Effector memory CD4-positive, alpha-beta T cell (primary cell): Measurements from ENCODE around the gene APLP2.

Experiments used
- DNase-seq, 3 donors: peaks; one replicate each; pipeline ENCODE4 v3.0.0-alpha.2; 2020
- H3K27ac ChIP-seq: 2 replicates; pipeline ENCODE4 v1.7.0; 2013; ENCODE audit warnings: mild to moderate bottlenecking, low read length, moderate library complexity; ENCODE audit not compliant: insufficient read depth, poor library complexity, severe bottlenecking
- H3K27me3 ChIP-seq: replicated peaks from 2 replicates; pipeline ENCODE4 v1.7.0; 2013; ENCODE audit warnings: mild to moderate bottlenecking, low read length; ENCODE audit not compliant: insufficient read depth, control insufficient read depth, poor library complexity, severe bottlenecking
- H3K36me3 ChIP-seq: 2 replicates; pipeline ENCODE4 v1.7.0; 2013; ENCODE audit warnings: mild to moderate bottlenecking, low read length, moderate library complexity; ENCODE audit not compliant: control insufficient read depth, insufficient read depth
- H3K4me1 ChIP-seq: 2 replicates; pipeline ENCODE4 v1.7.0; 2013; ENCODE audit warnings: low read length, mild to moderate bottlenecking; ENCODE audit not compliant: control insufficient read depth, insufficient read depth, poor library complexity, severe bottlenecking
- H3K4me3 ChIP-seq: 2 replicates; pipeline ENCODE4 v1.7.0; 2013; ENCODE audit warnings: low read length, low read depth, mild to moderate bottlenecking; ENCODE audit not compliant: insufficient read depth, poor library complexity, severe bottlenecking
- H3K9me3 ChIP-seq: 2 replicates; pipeline ENCODE4 v1.7.0; 2013; ENCODE audit warnings: mild to moderate bottlenecking, low read length, moderate library complexity; ENCODE audit not compliant: control insufficient read depth

The APLP2 gene

GRCh38 chr11:130052567-130052966 lies 17.1 kb upstream of the APLP2 start:
- Histone ChIP-seq H3K9me3 (no peaks in the 10 kb centered on the region), H3K27ac (no peak overlapping the region), H3K4me3 (no peak overlapping the region), H3K4me1 (no peaks in the 10 kb centered on the region), H3K36me3 (no peaks in the 10 kb centered on the region), H3K27me3 (no peaks in the 10 kb centered on the region)
- DNase-seq, result no peak

- Histone ChIP-seq H3K27me3 (no peaks in the 10 kb centered on the region), H3K4me1 (no peaks in the 10 kb centered on the region), H3K27ac (no peak overlapping the region), H3K9me3 (no peaks in the 10 kb centered on the region), H3K36me3 (no peaks in the 10 kb centered on the region), H3K4me3 (no peak overlapping the region)
- DNase-seq, result no peak
Observed at GRCh38 chr11:130054966-130055365, 14.7 kb upstream of the APLP2 start.

GRCh38 chr11:130055617-130056016 lies 14.1 kb upstream of the APLP2 start:
- Histone ChIP-seq H3K36me3 (no peaks in the 10 kb centered on the region), H3K27me3 (no peaks in the 10 kb centered on the region), H3K27ac (no peak overlapping the region), H3K4me3 (no peak overlapping the region), H3K9me3 (no peaks in the 10 kb centered on the region), H3K4me1 (no peaks in the 10 kb centered on the region)
- no peak for DNase-seq

GRCh38 chr11:130061017-130061416 lies 8.7 kb upstream of the APLP2 start:
- no peaks in the 10 kb centered on the region for H3K4me1 ChIP-seq
- no peak overlapping the region for H3K27ac ChIP-seq
- H3K27me3 ChIP-seq, result no peaks in the 10 kb centered on the region
- DNase-seq, result no peak
- H3K4me3 ChIP-seq, result no peak overlapping the region
- no peaks in the 10 kb centered on the region for H3K36me3 ChIP-seq
- H3K9me3 ChIP-seq, result no peaks in the 10 kb centered on the region

GRCh38 chr11:130062026-130062425 lies 7.7 kb upstream of the APLP2 start:
- no peaks in the 10 kb centered on the region for H3K36me3 ChIP-seq
- H3K4me1 ChIP-seq, result no peaks in the 10 kb centered on the region
- DNase-seq, result no peak
- no peaks in the 10 kb centered on the region for H3K27me3 ChIP-seq
- H3K9me3 ChIP-seq, result no peaks in the 10 kb centered on the region
- no peak overlapping the region for H3K27ac ChIP-seq
- H3K4me3 ChIP-seq, result no peak overlapping the region

- Histone ChIP-seq H3K4me1 (peaks cover under 1% of the 10 kb centered on the region), H3K9me3 (no peaks in the 10 kb centered on the region), H3K4me3 (no peak overlapping the region), H3K36me3 (no peaks in the 10 kb centered on the region), H3K27ac (no peak overlapping the region), H3K27me3 (no peaks in the 10 kb centered on the region)
- no peak for DNase-seq
Observed at GRCh38 chr11:130063451-130063850, 6.2 kb upstream of the APLP2 start.

- Histone ChIP-seq H3K27me3 (no peaks in the 10 kb centered on the region), H3K27ac (no peak overlapping the region), H3K4me1 (peaks cover 8% of the 10 kb centered on the region), H3K4me3 (no peak overlapping the region), H3K36me3 (no peaks in the 10 kb centered on the region), H3K9me3 (no peaks in the 10 kb centered on the region)
- no peak for DNase-seq
Observed at GRCh38 chr11:130064596-130064995, 5.1 kb upstream of the APLP2 start.

- Histone ChIP-seq H3K27ac (no peak overlapping the region), H3K4me3 (no peak overlapping the region), H3K4me1 (peaks cover 13% of the 10 kb centered on the region), H3K27me3 (no peaks in the 10 kb centered on the region), H3K36me3 (no peaks in the 10 kb centered on the region), H3K9me3 (no peaks in the 10 kb centered on the region)
- no peak for DNase-seq
Observed at GRCh38 chr11:130066338-130066737, 3.4 kb upstream of the APLP2 start.

- Histone ChIP-seq H3K4me3 (peak overlapping the region; percentile 91), H3K27ac (peak overlapping the region; percentile 85), H3K27me3 (no peaks in the 10 kb centered on the region), H3K9me3 (no peaks in the 10 kb centered on the region), H3K36me3 (no peaks in the 10 kb centered on the region), H3K4me1 (peaks cover 13% of the 10 kb centered on the region)
- no peak for DNase-seq
Observed at GRCh38 chr11:130068546-130068985, 1.1 kb upstream of the APLP2 start.

GRCh38 chr11:130068986-130069658 lies 572 bp upstream of the APLP2 start:
- Histone ChIP-seq H3K27ac (peak overlapping the region; percentile 85), H3K27me3 (no peaks in the 10 kb centered on the region), H3K4me3 (peak overlapping the region; percentile 91), H3K36me3 (no peaks in the 10 kb centered on the region), H3K4me1 (peaks cover 13% of the 10 kb centered on the region), H3K9me3 (no peaks in the 10 kb centered on the region)
- DNase-seq, result peak; percentile 10 to 39 (median 32)
